HL-60/S4 (cell line): ENCODE measurements around the gene SPRED1.

Experiments
- in situ Hi-C: fragments of 300-500 bp; cut with MboI; formaldehyde crosslinking; loops from 2 replicates; pipeline ENCODE4 v1.14.3; 2022; ENCODE audit warnings: low sequenced_read_pairs

SPRED1 gene

DNA sequence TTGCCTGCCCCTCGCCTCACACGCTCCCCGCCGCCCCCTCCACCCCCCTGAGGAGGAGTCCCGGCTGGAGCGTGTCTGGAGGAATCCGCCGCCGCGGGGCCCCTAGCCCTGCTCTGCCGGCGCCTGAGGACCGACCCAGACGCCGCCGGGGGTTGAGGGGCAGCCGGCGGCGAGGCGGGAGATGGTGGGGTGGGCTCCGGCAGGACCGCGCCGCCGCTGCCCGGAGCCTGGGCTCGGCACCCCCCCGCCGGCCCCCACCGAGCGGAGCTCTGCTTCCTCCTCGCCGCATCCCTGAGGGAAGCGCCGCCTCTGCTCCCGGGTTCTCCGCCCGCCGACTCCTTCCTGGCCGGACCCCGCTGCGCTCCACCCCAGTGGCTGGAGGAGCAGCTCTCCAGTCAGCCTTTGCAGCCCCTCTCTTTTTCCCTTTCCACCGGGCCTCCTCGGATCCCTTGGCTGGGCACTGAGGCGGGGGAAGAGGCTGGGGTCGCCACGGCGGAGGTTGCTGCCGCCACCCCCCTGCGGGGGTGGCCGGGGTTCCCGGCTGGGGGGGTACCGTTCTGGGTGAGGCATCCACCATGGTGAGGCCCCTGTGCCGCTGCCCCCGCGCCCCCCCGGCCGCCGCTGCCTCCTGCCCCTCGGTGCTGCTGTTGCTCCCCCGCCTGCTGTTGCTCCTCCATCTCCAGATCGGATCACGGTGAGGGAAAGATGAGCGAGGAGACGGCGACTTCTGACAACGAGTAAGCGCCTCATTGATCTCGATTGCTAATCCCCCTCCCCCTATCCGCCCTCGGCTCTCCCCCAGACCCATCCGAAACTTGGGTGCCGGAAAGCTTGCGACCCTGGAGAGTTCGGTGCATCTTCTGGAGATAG is at the start of gene SPRED1:
TSS of gene SPRED1 (plus strand) at position 356 of the 870 bp plus-strand sequence. CDS start at position 706, 350 bp downstream.
- in situ Hi-C loops = no loop called here

DNA sequence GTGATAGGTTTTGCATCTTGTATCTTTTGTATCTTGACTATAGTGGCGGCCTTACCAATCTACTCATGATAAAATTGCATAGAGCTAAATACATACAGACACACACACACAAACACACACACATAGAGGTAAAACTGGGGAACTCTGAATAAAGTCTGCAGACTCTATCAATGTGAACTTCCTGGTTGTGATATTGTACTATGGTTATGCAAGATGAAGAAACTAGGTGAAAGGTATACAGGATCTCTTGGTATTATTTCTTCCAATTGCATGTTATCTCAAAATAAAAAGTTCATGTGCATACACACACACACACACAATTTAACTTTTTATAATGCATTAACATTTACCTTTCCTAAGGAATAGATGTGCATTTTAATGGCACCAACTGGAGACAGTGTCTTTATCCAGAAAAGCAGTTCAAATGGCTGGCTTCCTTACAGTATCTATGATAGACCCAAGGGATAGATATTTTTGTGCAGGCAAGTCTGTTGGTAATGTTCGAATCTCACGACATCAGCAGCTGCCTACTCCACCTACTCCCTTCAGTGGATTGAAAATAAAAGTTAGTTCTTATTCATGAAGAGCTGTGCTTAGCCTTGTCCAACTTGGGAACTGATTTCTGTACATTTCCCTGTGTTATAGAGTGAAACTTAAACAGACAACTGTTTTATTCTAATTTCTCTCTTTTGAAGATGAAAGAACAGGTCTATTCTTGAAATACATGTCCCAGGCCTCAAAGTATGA is 46.9 kb upstream of the SPRED1 start:
- in situ Hi-C loops = no loop called here

DNA sequence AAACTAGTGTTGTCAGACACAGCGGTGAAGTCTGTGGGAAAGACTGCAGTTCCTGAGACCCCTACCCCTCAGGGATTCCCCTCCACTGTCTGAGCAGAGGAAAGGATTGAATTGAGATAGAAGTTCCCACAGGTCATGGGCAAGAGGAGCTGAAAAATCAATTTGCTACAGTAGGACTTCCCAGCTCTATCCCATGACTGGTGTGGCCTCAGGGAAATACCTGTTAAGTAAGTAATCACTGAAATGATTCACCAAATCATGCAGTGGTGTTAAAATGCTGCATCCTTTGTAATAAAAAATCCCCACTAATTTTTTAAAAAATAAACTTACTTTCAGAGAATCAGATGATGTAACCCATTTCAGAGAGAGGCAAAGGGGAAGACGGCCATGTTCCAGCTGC is 45.0 kb upstream of the SPRED1 start:
- in situ Hi-C loops = no loop called here

DNA sequence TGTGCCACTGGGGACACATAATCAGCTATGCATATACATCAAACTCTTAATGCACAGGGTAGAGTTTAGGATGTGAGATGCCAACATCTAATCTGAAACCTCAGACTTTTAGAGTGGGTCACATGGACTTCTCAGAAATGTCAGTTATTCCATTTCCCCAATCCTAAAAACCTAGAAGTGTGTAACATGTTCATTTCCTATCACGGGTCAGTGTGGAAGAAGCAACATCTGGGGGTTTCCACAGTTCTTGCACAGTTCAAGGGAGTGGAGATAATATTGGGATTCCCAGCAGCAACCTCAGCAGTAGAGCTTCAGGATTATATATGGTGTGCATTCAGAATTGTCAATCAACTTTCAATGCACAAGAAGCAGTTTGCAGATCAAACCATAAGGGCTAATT is 44.4 kb upstream of the SPRED1 start:
- in situ Hi-C loops = no loop called here

DNA sequence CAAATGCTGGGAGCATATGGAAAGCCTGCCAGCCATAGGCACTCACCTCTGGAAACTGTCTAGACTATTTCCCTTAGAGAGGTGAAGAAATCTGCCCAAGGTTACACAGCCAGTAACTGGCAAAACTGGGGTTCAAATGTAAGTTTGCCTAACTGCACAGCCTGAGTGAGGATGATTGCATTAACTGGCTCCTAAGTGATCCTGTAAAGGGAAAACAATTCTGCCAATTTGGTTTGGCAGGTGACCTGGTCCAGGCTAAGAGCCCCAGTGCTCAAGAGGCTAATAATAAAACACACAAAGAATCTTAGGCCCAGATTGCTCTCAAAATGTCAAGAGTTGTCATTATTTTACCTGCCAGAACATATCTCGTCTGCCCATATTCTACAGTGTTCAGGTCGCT is 43.9 kb upstream of the SPRED1 start:
- in situ Hi-C loops = no loop called here

DNA sequence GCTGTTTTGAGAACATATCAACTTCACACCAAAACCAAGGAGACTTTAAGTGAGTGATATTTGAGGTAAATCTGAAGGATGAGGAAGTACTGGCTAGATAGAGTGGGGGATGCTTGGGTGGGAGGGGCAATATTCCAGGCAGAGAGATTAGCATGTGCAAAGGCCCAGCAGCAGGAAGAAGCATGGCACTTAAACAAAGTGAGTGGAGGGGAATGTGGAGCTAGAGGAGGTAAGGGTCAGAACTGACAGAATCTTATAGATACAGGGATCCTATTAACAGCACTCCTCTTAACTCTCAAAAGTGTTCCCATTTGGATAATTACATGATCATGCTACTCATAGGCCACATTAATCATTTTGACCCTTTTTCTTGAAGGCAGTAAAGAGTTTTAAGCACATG is 41.4 kb upstream of the SPRED1 start:
- in situ Hi-C loops = no loop called here

DNA sequence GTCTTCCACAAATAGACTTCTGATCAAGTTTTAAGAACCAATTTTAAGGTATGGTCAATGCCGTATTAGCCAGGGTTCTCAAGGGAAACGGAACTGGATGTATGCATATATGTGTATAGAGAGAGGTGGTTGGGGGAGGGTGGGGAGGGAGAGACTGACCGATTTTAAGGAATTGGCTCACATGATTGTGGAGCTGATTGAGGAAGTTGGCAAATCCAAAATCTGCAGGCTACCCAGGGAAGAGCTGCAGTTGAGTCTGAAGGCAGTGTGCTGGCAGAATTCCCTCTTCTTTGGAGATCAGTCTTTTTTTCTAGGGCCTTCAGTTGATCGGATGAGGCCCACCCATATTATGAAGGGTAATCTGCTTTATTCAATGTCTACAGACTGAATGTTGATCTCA is 40.8 kb upstream of the SPRED1 start:
- in situ Hi-C loops = no loop called here

DNA sequence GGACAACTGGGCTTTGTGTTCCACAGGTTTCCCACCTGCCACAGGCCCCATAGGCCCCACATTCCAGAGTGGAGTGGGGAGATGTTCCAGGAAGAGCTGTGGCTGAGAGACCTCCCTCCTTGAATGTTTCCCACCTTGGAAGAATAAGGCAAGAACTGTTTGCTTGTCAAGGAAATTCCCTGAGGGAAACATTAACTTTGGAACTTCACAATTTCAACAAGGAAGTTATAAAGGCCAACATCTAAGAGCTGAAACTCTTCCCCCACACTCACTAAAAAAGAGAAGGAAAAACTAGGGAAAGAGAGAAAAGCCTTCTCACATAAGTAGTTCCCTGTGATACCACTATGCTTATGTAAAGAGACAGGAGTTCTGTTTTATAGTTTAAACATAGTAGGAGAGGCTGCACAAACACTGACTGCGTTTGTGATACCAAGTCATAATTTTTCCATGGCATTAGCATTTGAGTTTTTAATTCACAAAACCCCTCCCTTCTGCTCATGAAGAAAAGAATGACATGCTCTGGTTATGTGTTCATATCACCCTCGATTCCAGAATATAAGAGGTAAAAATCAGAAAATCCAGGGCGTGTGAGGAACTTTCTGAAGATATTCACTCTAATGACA is 39.8 kb upstream of the SPRED1 start:
- in situ Hi-C loops = no loop called here

DNA sequence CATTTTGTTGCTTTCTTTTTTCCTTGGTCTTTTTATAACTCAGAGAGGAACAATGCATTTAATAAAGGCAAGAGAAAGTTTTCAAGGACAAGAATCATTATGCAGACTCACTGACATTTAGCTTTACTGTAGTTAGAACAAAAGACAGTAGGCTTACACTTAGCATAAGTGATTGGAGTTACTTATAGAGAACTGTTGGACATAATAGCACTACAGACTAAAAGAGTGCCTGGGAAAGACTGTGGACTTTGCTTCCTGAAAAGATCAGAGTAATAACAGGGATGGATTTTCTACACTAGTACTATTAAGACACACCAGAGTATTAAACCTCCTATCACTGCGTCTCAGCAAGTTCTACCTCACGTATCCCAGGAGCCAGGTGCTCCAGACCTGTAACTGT is 39.3 kb upstream of the SPRED1 start:
- in situ Hi-C loops = no loop called here

DNA sequence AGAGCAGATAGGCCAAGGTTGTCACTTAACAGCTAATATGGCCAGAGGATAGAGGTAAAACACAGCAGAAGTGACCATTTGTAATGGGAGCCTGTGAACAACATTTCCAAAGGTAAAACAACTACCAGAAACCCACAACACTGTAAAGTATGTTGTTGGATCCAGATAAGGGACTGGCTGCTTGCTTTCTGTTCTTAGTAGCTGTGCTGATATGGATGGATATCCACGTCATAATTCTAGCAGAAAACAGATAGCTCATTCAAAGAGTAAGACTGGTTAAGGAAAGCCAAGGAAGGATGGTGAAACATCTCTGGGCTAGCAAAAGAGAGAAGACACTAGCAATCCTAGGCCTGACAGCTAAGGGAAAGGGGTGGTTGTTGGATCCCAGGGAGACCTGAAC is 36.9 kb upstream of the SPRED1 start:
- in situ Hi-C loops = no loop called here

DNA sequence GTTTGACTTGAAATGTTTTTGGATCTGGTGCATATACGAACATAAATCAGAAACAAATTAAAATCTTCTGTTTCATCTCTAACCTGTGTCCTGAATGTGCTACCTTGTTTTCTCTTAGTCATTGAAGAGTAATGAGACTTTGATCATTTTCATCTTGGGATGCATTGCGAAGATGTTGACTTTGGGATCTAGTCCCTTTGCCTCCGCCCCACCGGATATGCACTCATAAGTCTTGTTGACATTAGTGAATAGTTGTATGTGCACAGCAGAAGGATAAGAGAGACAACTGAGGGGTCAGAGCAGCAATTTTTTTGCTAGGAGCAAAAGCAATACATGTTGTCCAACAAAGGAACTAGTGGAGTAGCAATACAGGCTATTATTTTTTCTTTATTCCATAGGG is 35.9 kb upstream of the SPRED1 start:
- in situ Hi-C loops = no loop called here

DNA sequence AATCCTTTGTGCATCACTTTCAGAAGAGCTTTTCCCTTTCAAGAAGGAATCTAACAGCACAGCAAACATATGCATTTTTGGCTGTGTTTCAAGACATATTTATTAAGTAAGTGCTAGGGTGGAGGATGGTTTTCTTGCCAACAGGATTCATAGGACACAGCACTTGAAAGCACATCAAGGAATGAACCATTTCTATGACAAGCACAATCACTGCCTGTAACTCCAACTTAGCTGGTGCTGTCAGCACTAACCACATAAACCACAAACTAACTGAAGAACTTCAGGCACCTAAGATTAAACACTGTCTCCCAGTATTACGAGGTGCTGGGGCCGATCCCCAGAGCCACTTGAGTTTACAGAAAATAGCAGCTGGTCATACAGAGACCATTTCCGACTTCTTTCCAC is 35.4 kb upstream of the SPRED1 start:
- in situ Hi-C loops = no loop called here

DNA sequence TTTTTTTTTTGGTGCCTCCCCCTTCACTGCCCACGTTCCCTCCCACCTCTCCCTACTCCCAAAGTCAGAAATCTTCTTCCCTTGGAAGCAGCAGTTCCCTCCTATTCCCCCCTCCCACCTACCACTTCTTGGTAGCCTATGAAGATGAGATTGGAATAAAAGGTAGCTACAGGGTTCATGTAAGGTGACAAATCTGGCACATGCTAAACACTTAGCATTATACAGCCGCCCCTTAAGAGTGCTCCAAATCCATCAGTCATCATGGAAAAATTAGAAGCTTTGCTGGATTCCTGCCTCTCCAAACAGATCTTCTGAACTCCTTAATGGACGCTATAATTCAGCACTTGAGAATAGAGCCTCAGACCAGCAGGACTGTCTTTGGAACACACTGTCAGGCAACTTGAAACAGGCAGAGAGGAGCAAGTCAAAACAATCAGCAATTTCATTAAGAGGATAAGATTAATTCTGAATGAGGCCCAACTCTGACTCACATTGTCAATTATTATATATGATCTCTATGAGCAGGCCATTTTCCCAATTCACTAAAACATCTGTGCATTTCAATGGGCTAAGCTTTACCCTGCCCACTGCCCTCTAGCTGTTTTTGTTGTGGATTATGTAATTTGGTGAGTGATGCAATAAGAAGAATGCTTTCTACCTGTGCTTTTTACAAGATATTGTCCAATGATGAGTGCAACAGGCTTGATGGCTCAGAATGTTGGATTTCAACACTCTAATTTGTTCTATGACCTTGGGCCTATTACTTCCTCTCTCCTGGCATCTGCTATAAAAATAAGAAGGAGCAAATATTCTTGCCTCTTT is 34.6 kb upstream of the SPRED1 start:
- in situ Hi-C loops = no loop called here

DNA sequence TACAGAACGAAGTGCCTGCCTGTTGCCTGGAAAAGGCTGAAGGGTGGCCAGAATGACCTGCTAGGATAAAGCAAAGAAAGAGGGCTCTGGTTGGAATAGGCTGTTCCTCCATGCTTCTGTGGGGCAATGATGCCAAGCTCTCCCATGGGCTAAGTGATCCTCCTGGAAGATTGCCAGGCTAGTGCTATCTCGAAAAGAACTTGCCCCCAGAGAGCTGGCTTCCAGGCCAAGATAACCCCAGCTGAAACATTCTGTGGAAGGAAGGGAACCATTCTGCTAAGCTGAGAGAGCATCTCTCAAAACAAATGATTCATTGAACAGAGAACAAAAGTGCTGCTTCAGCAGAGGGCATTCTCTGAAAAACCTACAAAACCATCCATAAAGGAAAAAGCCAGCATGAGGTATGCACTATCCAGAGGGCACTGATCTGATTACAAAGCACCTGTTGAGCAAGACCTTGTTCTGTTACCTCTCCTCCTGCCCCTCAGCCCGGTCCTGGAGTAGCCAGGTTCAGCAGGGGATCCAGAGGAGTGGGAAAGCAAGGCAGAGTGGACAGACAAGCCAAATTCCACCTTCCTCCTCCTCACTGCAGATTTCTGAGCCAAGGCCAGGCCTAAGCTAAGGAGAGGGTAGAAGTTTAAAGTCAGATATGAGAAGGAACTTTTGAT is 31.9 kb upstream of the SPRED1 start:
- in situ Hi-C loops = no loop called here

DNA sequence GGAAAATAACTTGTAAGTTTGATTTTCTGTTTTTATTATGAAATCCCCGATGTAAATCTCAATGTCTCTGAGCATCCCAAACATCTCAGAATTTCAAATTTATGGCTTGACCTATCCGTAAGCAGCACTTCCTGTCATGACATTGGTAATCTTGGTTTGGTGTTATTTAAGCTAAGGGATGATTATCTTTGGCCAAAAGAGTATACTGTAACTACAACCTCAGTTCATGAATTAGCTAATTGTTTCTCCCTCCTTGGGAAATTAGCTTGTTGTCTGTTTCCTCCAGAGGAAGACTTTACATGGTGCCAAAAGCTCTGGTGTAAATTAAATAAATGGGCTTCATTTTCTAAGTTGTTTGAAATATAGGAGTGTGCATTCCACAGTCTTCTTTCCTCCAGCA is 28.1 kb upstream of the SPRED1 start:
- in situ Hi-C loops = no loop called here

DNA sequence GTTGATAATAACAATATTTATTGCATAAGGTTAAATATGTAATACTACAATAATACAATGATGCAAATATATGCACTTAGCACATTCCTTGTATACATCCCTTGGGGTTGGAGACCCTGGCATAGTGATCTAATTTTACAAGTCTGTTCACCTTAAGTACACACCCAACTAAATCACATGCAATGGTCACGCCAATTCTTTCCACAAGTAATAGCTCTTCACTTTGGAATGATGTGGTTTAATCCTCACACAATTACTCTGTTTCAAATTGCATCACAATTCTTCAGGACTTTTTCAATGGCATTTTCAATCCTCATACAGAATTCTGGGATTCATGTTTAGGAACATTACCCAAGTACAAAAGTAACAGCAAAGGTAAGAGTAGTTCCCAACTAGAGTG is 27.3 kb upstream of the SPRED1 start:
- in situ Hi-C loops = no loop called here

DNA sequence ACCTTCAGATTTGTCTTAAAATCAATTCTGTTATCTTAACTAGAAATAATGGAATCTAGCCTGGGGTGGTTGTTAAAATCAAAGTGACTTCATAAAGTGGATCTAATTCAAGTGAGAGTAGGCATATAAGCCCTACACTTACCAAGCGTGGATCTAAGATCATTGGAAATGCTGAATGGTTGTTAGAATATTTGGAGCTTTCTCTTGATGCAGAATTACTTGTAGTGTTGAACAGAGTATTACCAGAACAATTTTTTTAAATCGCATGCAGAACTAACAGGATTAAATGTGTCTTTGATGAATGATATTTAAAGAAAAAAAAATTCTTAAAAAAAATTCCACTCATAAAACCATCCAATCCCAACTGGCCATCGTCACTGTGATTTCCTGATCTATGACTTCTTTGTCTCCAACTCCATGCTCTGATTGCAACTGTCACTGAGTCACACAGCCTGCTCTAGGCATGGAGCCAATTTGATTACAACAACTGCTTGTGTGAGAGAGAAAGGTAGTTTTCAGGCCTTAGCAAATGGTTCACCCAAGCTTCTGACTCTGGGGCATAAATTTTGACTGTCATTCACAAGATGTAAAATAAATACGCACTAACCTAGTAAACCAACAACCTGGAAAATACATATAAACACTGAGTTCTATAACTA is 25.9 kb upstream of the SPRED1 start:
- in situ Hi-C loops = no loop called here

DNA sequence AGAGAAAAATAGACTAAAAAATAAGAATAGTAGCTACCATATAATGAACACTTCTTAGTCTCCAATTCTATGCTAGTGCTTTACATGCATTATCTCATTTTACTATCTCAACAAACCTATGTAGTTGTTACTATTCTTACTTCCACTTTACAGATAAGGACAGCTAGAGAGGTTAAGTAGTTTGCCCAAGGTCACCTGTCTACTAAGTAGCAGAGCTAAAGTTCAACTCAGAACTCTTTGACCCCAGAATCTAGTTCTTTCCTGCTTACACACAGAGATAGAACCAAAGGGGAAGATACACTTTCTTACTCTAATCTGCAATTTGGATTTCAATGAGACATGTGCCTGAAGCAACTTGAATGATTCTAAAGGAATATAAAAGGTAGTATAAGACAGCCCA is 24.7 kb upstream of the SPRED1 start:
- in situ Hi-C loops = no loop called here

DNA sequence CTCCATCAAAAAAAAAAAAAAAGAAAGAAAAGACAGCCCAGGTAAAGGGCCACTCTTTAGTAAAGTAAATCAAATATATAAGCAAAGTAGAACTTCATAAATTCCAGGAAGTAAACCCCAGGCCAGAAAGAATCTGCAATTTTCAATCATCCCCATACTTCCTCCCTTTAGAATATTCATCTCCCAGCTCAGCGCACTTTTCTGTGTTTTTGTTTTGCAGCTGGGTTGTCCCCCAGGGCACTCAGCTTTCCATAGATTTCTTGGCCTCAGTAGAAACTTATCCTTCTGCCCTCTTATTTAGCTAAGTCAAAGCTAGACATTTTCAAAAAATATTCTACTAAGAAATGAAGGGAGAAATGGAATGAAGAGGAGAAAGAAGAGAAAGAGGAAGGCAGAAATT is 24.0 kb upstream of the SPRED1 start:
- in situ Hi-C loops = no loop called here

DNA sequence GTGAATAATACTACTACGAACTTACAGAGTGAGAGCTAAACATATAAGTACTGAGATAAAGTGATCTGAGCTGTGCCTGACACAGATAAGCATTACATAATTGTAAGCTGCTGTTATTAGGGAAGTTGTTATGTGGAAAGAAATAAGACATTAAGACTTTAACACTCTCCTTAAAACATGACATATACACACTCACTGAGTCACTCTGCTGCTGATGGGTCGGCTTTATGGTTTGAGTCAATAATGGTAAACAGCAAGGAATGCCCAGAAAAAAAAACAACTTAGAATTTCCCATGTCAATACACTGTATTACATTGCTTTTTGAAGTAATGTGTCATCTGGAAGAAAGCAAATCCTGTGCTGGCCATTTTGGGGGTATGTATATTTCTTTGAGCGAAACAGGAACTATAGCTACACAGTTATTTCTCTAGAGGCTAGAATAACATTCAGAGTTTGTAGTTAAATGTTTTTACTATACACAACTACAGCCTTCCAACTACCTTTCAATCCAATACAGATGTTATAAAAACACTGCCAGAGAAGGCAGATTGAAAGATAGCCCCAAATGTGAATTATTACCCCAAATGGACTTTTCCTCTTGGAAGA is 22.8 kb upstream of the SPRED1 start:
- in situ Hi-C loops = no loop called here
